ENCODE measurements around the gene PDZD2. TPM values are rescaled to one million over a fixed set of nuclear protein-coding genes. Genes with fewer than 3 reads are reported as not detected.

Gene PDZD2
- total RNA-seq, 1 experiment from 2014 or later: 0.37 TPM

- no peaks in the 10 kb centered on the region; a peak in 1 of 4 replicates for H3K36me3 ChIP-seq (ENCODE audit: control insufficient read depth in 1 of 2, insufficient read depth in 2 of 2, low read length in 2 of 2)
- intact Hi-C loops (cut with micrococcal nuclease): no loop called here
- no peaks in the 10 kb centered on the region for H3K9me3 ChIP-seq (ENCODE audit: control insufficient read depth in 1 of 2, insufficient read depth in 1 of 2, low read depth in 1 of 2, low read length in 2 of 2)
- no peak overlapping the region for H3K27ac ChIP-seq (ENCODE audit: low read depth, low read length)
- TF ChIP-seq CTCF (IDR thresholded peaks at IDR 0.05 in 2 of 3, conservative IDR thresholded peaks at IDR 0.05 in 1 of 3; ENCODE audit: borderline replicate concordance in 1 of 3, insufficient read depth in 1 of 3, low read depth in 2 of 3, low read length in 2 of 3) (no peak), EZH2phosphoT487 (IDR thresholded peaks at IDR 0.05; ENCODE audit: borderline replicate concordance) (no peak), CBX3 (IDR thresholded peaks at IDR 0.05; ENCODE audit: low read depth) (no peak), POLR2AphosphoS5 (IDR thresholded peaks at IDR 0.05; ENCODE audit: low read depth, low read length) (no peak), TCF7L2 (IDR thresholded peaks at IDR 0.05; ENCODE audit: borderline replicate concordance, extremely low read depth, insufficient read depth, insufficient read length) (no peak), MAX (IDR thresholded peaks at IDR 0.05) (no peak), FOSL1 (IDR thresholded peaks at IDR 0.05; ENCODE audit: low read depth) (no peak), CEBPB (IDR thresholded peaks at IDR 0.05; ENCODE audit: low read depth) (no peak), SIN3A (IDR thresholded peaks at IDR 0.05; ENCODE audit: low read depth) (no peak), EGR1 (IDR thresholded peaks at IDR 0.05; ENCODE audit: low read depth) (no peak), RAD21 (IDR thresholded peaks at IDR 0.05; ENCODE audit: low read depth) (no peak), EZH2 (IDR thresholded peaks at IDR 0.05) (no peak), ZBTB33 (IDR thresholded peaks at IDR 0.05; ENCODE audit: extremely low read depth, insufficient replicate concordance, low read length) (no peak)
- no peak overlapping the region for H3K4me2 ChIP-seq (ENCODE audit: low read length)
- no peak overlapping the region for H3K4me3 ChIP-seq (replicated peaks in 1 of 2; ENCODE audit: low read depth in 1 of 2, low read length in 2 of 2)
- RAD21 ChIA-PET (ENCODE audit: low non-redundant PET in 1 of 2, low total read pairs in 2 of 2, uncharacterized antibody in 2 of 2, unreplicated experiment in 2 of 2): no interaction called here
- no peak overlapping the region for H3K9ac ChIP-seq (ENCODE audit: low read length)
- H3K9me2 ChIP-seq (ENCODE audit: insufficient read depth): no peaks in the 10 kb centered on the region
- BruUV-seq (replicated peaks): no TSS peak
- peaks cover 10% of the 10 kb centered on the region; the same call in 1 of the 2 replicates for H4K20me1 ChIP-seq (ENCODE audit: insufficient read depth)
- no peak overlapping the region for H2AFZ ChIP-seq (ENCODE audit: low read depth, low read length, poor library complexity, severe bottlenecking)
- no peak for DNase-seq (ENCODE audit: low read depth, low spot score)
- H3K27me3 ChIP-seq (ENCODE audit: insufficient read depth, low read length): no peaks in the 10 kb centered on the region
- no peaks in the 10 kb centered on the region for H3K4me1 ChIP-seq (ENCODE audit: control insufficient read depth in 1 of 2, insufficient read depth in 2 of 2, low read length in 2 of 2)
- CTCF ChIA-PET: no interaction called here
- peaks cover 95% of the 10 kb centered on the region for H3K79me2 ChIP-seq (ENCODE audit: insufficient read depth, low read length)
- no peak for ATAC-seq
- POLR2A ChIA-PET: no interaction called here
These were observed 520.6 kb downstream of the PDZD2 start for GRCh38 chr5:32159328-32160072.
